Measurements from ENCODE around the gene NBPF1.
"Not testable (repeated sequence)": the region's sequence is repeated elsewhere in the genome, so short reads cannot be mapped to it uniquely, and the experiment has no call there.

Gene NBPF1

DNA sequence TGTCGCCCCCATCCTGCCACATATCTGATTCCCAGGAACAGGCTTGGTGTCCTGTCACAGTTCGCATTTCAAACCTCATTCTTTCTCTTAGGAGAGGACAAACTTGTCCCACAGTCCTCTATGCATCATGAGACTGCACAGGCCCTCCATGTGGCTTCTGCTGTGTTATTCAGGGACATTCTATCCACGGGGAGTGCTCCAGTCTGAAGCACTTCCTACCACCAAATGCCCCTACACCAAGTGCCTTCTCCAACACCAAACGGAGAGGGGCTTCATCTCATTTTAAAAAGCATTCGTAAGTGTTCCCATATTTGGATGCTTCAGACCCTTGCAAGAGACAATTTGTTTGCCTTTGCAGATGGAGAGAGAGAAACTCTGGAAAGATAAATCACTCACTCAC is 25.3 kb downstream of the NBPF1 start:
- H3K36me3 ChIP-seq (ENCODE audit: insufficient read depth, low read length); H3K4me3 ChIP-seq (ENCODE audit: low read length); H3K4me1 ChIP-seq (ENCODE audit: control insufficient read depth, insufficient read depth, low read length); H3K9ac ChIP-seq (ENCODE audit: low read depth, low read length); H3K4me2 ChIP-seq (ENCODE audit: low read length); H3K27me3 ChIP-seq (ENCODE audit: control insufficient read depth, insufficient read depth, low read length); H3K9me3 ChIP-seq (replicated peaks; ENCODE audit: low read length): not testable (repeated sequence)

DNA sequence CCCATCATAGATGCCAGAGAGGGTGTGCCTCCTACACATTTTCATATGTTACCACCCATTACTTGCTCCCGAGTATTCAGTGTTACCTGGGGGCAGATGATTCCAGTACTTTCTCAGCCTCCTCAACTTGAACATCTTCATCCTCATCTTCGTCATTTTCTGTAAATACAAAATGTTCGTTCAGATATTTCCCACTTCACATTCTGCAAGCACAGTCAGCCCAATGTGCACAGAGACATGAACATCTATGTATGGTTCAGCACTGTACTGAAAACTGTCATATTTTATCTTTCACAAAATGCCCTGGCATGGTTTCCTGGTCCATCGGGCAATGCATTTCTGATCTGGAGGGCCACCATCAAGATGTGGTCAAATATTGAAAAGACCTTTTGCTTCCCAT is 25.7 kb downstream of the NBPF1 start:
- H3K9ac ChIP-seq (ENCODE audit: low read depth, low read length): not testable (repeated sequence)

DNA sequence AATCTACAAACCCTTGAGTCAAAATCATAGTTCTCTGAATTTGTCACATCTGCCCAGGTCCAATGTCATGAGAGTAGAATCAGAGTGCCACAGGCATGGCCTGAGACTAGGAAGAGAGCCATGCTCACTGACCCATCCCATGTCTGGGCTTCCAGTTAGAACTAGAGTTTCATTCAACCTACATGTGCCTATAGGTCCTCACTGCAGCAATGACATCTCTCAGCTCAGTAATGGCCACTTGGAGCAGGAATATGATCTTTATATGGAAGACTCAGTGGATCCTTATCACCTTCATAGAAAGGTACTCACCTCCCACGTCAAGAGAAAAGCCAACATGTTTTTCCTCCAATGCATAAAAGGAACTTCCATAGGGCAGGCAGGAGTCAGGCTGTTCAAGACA is 48.0 kb downstream of the NBPF1 start:
- not testable (repeated sequence) for H3K36me3 ChIP-seq (ENCODE audit: insufficient read depth, low read length); H3K4me3 ChIP-seq (ENCODE audit: low read length); H3K9ac ChIP-seq (ENCODE audit: low read depth, low read length); H3K4me1 ChIP-seq (ENCODE audit: control insufficient read depth, insufficient read depth, low read length); H3K9me3 ChIP-seq (replicated peaks; ENCODE audit: low read length); H3K27me3 ChIP-seq (ENCODE audit: control insufficient read depth, insufficient read depth, low read length); H3K4me2 ChIP-seq (ENCODE audit: low read length)

More for the DNA sequence above, 25.7 kb downstream of the NBPF1 start:
- H3K9me3 ChIP-seq (replicated peaks; ENCODE audit: low read length); H3K36me3 ChIP-seq (ENCODE audit: insufficient read depth, low read length); H3K27me3 ChIP-seq (ENCODE audit: control insufficient read depth, insufficient read depth, low read length); H3K4me2 ChIP-seq (ENCODE audit: low read length); H3K4me3 ChIP-seq (ENCODE audit: low read length); H3K4me1 ChIP-seq (ENCODE audit: control insufficient read depth, insufficient read depth, low read length): not testable (repeated sequence)

DNA sequence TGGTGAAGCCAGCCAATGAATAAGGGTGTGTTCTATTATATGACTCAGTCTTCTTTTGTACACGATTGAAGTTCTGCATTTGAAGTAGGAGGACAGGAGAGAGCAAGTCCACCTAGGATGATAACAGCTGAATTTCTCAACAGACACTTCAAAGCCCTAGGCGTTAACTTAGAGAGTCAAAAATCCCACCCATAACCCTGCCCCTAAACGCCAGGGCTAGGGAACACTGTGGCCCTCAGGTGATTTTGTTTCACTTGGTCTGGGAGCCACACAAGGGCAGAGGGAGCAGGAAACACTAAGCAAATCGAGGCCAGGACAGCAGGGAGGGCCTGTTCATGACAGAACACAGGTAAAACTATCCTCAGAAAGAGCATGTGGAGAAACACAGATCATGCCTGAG is 52.3 kb downstream of the NBPF1 start:
- not testable (repeated sequence) for H3K27me3 ChIP-seq (ENCODE audit: control insufficient read depth, insufficient read depth, low read length); H3K4me2 ChIP-seq (ENCODE audit: low read length); H3K4me3 ChIP-seq (ENCODE audit: low read length); H3K9ac ChIP-seq (ENCODE audit: low read depth, low read length); H3K36me3 ChIP-seq (ENCODE audit: insufficient read depth, low read length); H3K4me1 ChIP-seq (ENCODE audit: control insufficient read depth, insufficient read depth, low read length); H3K9me3 ChIP-seq (replicated peaks; ENCODE audit: low read length)

DNA sequence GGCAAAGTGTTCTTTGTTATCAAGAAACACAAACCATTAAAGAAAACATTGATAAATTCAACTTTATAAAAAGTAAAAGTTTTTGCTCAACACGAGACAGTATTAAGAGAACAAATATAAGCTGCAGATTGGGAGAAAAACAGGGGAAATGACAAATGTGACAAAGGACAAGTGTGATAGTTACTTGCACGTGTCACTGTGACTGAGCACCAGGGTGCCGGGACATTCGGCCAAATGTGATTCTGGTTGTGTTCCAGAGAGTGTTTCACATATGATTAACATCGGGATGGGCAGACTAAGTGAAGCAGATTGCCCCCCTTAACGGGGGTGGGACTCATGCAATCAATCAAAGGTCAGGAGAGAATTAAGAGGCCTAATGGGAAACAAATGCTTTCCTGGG is 52.9 kb downstream of the NBPF1 start:
- not testable (repeated sequence) for H3K9ac ChIP-seq (ENCODE audit: low read depth, low read length); H3K4me1 ChIP-seq (ENCODE audit: control insufficient read depth, insufficient read depth, low read length); H3K27me3 ChIP-seq (ENCODE audit: control insufficient read depth, insufficient read depth, low read length); H3K4me2 ChIP-seq (ENCODE audit: low read length); H3K4me3 ChIP-seq (ENCODE audit: low read length); H3K36me3 ChIP-seq (ENCODE audit: insufficient read depth, low read length); H3K9me3 ChIP-seq (replicated peaks; ENCODE audit: low read length)

DNA sequence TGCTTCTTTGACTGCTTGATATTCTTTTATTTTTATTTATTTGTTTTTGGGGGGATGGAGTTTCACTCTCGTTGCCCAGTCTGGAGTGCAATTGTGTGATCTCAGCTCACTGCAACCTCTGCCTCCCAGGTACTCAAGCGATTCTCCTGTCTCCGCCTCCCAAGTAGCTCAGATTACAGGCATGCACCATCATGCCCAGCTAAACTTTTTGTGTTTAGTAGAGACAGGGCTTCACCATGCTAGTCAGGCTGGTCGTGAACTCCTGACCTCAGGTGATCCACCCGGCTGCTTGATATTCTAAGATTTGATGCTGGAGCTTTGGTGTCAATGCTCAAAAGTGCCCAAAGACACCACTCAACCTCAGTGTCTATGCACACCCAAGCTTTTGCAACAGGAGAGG is 53.7 kb downstream of the NBPF1 start:
- H3K4me2 ChIP-seq (ENCODE audit: low read length); H3K9ac ChIP-seq (ENCODE audit: low read depth, low read length); H3K36me3 ChIP-seq (ENCODE audit: insufficient read depth, low read length); H3K4me1 ChIP-seq (ENCODE audit: control insufficient read depth, insufficient read depth, low read length); H3K4me3 ChIP-seq (ENCODE audit: low read length); H3K27me3 ChIP-seq (ENCODE audit: control insufficient read depth, insufficient read depth, low read length); H3K9me3 ChIP-seq (replicated peaks; ENCODE audit: low read length): not testable (repeated sequence)

DNA sequence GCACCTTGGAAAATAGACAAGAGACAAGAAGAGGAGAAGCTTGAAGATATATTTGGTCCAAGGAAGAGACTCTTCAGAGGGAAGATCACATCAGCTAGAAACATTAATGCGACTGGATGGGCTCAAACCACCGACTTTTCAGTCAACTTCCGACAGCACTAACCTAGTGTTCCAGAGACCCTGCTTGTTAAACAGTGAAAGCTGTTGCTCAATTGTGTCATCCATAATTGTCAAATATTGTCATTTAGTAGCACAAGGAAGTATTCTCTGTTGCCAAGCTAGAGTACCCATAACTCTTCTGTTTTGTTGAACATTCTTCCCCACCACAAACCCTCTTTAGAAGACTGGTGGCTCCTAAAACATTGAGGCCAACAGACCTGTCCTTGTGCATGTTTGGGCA is 56.3 kb downstream of the NBPF1 start:
- not testable (repeated sequence) for H3K27me3 ChIP-seq (ENCODE audit: control insufficient read depth, insufficient read depth, low read length); H3K4me1 ChIP-seq (ENCODE audit: control insufficient read depth, insufficient read depth, low read length); H3K36me3 ChIP-seq (ENCODE audit: insufficient read depth, low read length); H3K9ac ChIP-seq (ENCODE audit: low read depth, low read length); H3K9me3 ChIP-seq (replicated peaks; ENCODE audit: low read length); H3K4me3 ChIP-seq (ENCODE audit: low read length); H3K4me2 ChIP-seq (ENCODE audit: low read length)

DNA sequence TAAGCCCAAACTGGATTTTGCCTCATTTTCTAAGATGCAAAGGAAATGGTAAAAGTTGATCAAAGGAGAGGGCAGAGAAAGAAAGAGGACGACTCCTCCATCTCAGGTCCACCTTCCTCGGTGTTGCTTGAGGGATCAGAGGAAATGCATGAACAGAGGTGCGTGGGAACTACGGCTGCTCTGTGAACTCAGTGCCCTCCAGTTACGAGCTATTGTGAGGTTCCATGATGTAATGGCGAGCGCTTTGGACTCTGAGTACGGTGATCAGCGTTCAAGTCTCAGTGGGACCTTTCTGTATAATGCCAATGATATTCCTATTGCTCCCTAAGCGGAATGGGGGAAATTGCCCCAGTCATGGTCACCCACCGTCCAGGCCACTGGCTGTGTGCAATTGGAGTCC is 60.1 kb downstream of the NBPF1 start:
- H3K9me3 ChIP-seq (replicated peaks; ENCODE audit: low read length); H3K4me3 ChIP-seq (ENCODE audit: low read length); H3K27me3 ChIP-seq (ENCODE audit: control insufficient read depth, insufficient read depth, low read length); H3K4me1 ChIP-seq (ENCODE audit: control insufficient read depth, insufficient read depth, low read length); H3K36me3 ChIP-seq (ENCODE audit: insufficient read depth, low read length); H3K9ac ChIP-seq (ENCODE audit: low read depth, low read length); H3K4me2 ChIP-seq (ENCODE audit: low read length): not testable (repeated sequence)

DNA sequence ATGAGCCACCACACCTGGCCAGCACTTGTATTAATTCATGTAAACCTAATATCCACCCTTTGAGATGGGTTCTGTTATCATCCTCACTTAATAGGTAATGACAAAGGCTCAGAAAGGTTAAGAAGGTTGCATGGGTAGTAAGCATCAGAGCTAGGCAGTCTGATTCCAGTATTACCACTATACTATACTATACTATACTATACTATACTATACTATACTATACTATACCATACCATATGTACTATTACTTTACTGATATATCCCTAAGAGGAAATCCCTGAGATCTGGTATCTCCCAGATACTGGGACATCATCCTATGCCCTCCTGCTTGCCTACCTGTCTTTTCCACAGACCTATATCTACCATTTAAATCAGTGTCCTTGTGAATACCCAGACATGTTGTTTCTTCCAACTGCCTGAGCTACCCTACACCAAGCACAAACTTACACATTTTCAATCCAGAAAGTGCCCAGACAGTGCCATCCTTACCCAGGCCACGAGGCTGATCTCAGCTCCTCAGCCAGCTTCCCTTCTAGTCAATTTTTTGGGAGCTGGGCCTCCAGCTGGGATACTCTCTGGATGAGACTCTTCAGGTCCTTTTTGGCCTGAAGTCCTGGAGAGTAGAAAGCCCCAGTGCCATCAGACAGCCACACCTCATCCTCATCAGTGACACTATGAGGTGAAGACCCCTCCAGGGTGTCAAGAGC is 63.0 kb downstream of the NBPF1 start:
- H3K9me3 ChIP-seq (replicated peaks; ENCODE audit: low read length); H3K4me1 ChIP-seq (ENCODE audit: control insufficient read depth, insufficient read depth, low read length); H3K27me3 ChIP-seq (ENCODE audit: control insufficient read depth, insufficient read depth, low read length); H3K36me3 ChIP-seq (ENCODE audit: insufficient read depth, low read length); H3K9ac ChIP-seq (ENCODE audit: low read depth, low read length); H3K4me2 ChIP-seq (ENCODE audit: low read length); H3K4me3 ChIP-seq (ENCODE audit: low read length): not testable (repeated sequence)

DNA sequence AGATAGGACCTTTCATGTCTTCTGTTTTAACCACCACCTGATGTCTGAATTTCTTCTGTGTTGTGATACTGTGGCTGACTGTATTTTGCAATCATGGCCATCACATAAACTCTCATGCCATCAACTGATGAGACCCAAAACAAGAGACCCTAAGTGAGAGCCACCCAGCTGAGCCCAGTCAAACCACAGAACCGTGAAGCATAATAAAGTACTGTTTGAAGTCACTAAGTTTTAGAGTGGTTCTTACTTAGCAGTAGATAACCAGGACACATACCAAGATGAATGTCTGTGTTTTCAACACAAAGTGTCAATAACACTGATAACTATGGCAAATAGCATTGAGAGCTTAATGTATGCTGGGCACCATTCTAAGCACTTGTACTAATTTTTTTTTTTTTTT is 63.8 kb downstream of the NBPF1 start:
- H3K4me2 ChIP-seq (ENCODE audit: low read length); H3K36me3 ChIP-seq (ENCODE audit: insufficient read depth, low read length); H3K4me3 ChIP-seq (ENCODE audit: low read length); H3K27me3 ChIP-seq (ENCODE audit: control insufficient read depth, insufficient read depth, low read length); H3K9me3 ChIP-seq (replicated peaks; ENCODE audit: low read length); H3K9ac ChIP-seq (ENCODE audit: low read depth, low read length); H3K4me1 ChIP-seq (ENCODE audit: control insufficient read depth, insufficient read depth, low read length): not testable (repeated sequence)

DNA sequence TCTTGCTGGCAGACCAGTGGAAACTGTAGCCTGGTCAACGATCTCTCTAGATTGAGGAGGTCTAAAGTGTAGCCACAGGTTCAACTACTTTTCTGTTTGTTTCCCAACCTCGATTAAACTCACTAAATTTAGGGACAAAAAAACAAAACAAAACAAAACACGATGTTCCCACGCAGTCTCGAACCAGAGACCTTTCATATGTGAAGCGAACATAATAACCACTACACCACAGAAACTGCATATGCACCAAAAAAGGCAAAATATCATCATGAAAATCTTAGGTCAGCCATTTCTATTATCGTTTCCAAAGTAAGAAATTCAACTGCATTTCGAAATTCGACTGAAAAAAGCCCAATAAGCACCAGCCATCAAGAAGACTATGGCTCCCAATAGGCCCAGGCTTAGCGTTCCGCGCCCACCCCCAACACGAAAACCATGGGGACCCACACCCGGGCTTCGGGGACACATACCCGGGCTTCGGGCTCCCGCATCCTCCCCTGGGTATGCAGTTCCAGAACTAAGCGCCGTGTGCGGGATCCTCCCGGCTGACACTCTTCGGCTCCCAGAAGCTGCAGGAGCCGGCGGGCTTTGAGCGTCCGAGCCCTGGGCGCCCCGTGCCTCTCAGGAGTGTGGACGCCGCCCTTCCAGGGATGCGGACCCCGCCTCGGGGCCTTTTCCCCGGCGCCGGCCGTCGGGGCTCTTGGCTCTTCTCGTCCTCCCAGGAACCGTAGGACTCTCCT is 65.7 kb downstream of the NBPF1 start:
- not testable (repeated sequence) for H3K36me3 ChIP-seq (ENCODE audit: insufficient read depth, low read length); H3K27me3 ChIP-seq (ENCODE audit: control insufficient read depth, insufficient read depth, low read length); H3K4me1 ChIP-seq (ENCODE audit: control insufficient read depth, insufficient read depth, low read length); H3K9me3 ChIP-seq (replicated peaks; ENCODE audit: low read length); H3K4me3 ChIP-seq (ENCODE audit: low read length); H3K4me2 ChIP-seq (ENCODE audit: low read length); H3K9ac ChIP-seq (ENCODE audit: low read depth, low read length)

DNA sequence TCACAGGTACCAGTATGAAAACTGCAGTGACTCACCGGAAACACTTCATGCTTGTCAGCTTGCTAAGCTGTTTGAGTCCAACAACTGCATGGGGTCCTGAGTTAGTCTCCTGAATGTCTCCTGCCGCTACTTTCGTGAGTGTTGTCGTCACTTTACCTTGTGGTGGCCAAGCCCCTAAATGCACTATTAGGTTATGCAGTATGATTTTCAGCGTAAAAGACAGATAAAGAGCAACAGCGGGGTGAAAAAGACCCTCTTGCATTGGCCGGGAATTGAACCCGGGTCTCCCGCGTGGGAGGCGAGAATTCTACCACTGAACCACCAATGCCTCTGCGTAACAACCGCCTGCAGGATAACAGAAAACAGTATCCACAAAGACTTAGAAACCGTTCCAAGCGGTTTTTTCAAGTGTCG is 67.7 kb downstream of the NBPF1 start:
- H3K36me3 ChIP-seq (ENCODE audit: insufficient read depth, low read length); H3K27me3 ChIP-seq (ENCODE audit: control insufficient read depth, insufficient read depth, low read length); H3K9me3 ChIP-seq (replicated peaks; ENCODE audit: low read length); H3K4me1 ChIP-seq (ENCODE audit: control insufficient read depth, insufficient read depth, low read length); H3K9ac ChIP-seq (ENCODE audit: low read depth, low read length); H3K4me2 ChIP-seq (ENCODE audit: low read length); H3K4me3 ChIP-seq (ENCODE audit: low read length): not testable (repeated sequence)
